ENCODE results near the gene PGK1.

- 0 out of 2 replicates have a peak, but pooled peaks have one; percentile 7 for TF ChIP-seq POLR2AphosphoS5 (IDR thresholded peaks at IDR 0.05; ENCODE audit: borderline replicate concordance, low read depth, low read length)
- no peak for TF ChIP-seq EZH2 (IDR thresholded peaks at IDR 0.05)
Observed at GRCh38 chrX:78133238-78133960, 29.4 kb downstream of the PGK1 start.

Measured in SK-N-MC (cell line).